Spleen (tissue), 11 donors: Measurements from ENCODE around the gene POU2F3. TPM values are rescaled to one million over a fixed set of nuclear protein-coding genes. Genes with fewer than 3 reads are reported as not detected.

Experiments
- DNase-seq: peaks from one replicate; pipeline ENCODE4 v3.0.0-alpha.2; 2020
- H3K27ac ChIP-seq, 8 donors: fragments of 200-600 bp; sonication (generic) in 7 of 8; 1 replicate in 4 of 8; 2 replicates in 4 of 8; pipeline versions ENCODE4 v1.5.0 to v1.8.0; 2016 to 2021; ENCODE audit warnings: inconsistent platforms in 4 of 8, mild to moderate bottlenecking in 4 of 8, moderate library complexity in 1 of 8
- H3K27me3 ChIP-seq, 7 donors: fragments of 200-600 bp; sonication (generic) in 6 of 7; replicated peaks in 1 of 7; 1 replicate in 4 of 7; 2 replicates in 3 of 7; pipeline versions ENCODE4 v1.5.0 to v1.8.0; 2016 to 2021; ENCODE audit warnings: inconsistent platforms in 3 of 7, mild to moderate bottlenecking in 1 of 7
- H3K36me3 ChIP-seq, 6 donors: fragments of 200-600 bp; sonication (generic) in 5 of 6; 1 replicate in 4 of 6; 2 replicates in 2 of 6; pipeline versions ENCODE4 v1.5.0 to v1.8.0; 2016 to 2021; ENCODE audit warnings: inconsistent platforms in 2 of 6
- H3K4me1 ChIP-seq, 6 donors: fragments of 200-600 bp; sonication (generic) in 5 of 6; 1 replicate in 3 of 6; 2 replicates in 3 of 6; pipeline versions ENCODE4 v1.5.0 to v1.8.0; 2016 to 2021; ENCODE audit warnings: inconsistent platforms in 3 of 6
- H3K4me3 ChIP-seq, 8 donors: fragments of 200-600 bp; sonication (generic) in 7 of 8; 1 replicate in 4 of 8; 2 replicates in 4 of 8; pipeline versions ENCODE4 v1.5.0 to v1.8.0; 2016 to 2021; ENCODE audit warnings: inconsistent platforms in 4 of 8, mild to moderate bottlenecking in 4 of 8, moderate library complexity in 2 of 8
- H3K9me3 ChIP-seq, 8 donors: fragments of 200-600 bp; sonication (generic) in 7 of 8; 1 replicate in 4 of 8; 2 replicates in 4 of 8; pipeline versions ENCODE4 v1.5.0 to v1.8.0; 2016 to 2021; ENCODE audit warnings: inconsistent platforms in 4 of 8
- CTCF ChIP-seq, 11 experiments: fragments of 200-600 bp in 7 of 11; fragments of 450-650 bp in 4 of 11; sonication (generic) in 4 of 11; IDR thresholded peaks in 8 of 11; conservative IDR thresholded peaks in 3 of 11; 1 replicate in 7 of 11; 2 replicates in 4 of 11; pipeline versions ENCODE4 v1.4.0 to v1.8.0; 2016 to 2021; ENCODE audit warnings: antibody characterized with exemption in 11 of 11, inconsistent platforms in 4 of 11, mild to moderate bottlenecking in 1 of 11
- POLR2A ChIP-seq, 3 donors: fragments of 450-650 bp; IDR thresholded peaks; one replicate each; pipeline ENCODE4 v1.5.1; 2017; ENCODE audit warnings: antibody characterized with exemption in 3 of 3, mild to moderate bottlenecking in 1 of 3
- POLR2AphosphoS5 ChIP-seq, 3 donors: sonication (generic); formaldehyde crosslinking; IDR thresholded peaks; one replicate each; pipeline ENCODE4 v1.5.1; 2017; ENCODE audit warnings: antibody characterized with exemption in 3 of 3
- WGBS, 5 donors: extraction: QIAGEN DNeasy Blood & Tissue Kit in 3 of 5; methylation state at CpG; one replicate each; pipeline versions ENCODE4 v1.1.5 to v1.1.7; 2013 to 2018; 5-methylcytosine and 5-hydroxymethylcytosine counted together
- intact Hi-C: fragments of 100-400 bp; cut with DNase I; formaldehyde crosslinking; loops from one replicate; pipeline ENCODE4 v1.15.0; 2023; ENCODE audit warnings: low total_unique reads
- polyA plus RNA-seq, 3 donors: library from polyadenylated mRNA; stranded (reverse); fragments of 200-250 nt; gene quantifications; one replicate each; pipeline ENCODE4 v1.2.1, GENCODE V29; 2013
- total RNA-seq, 7 donors: library from RNA; depleted of rRNA in 3 of 7; stranded (reverse); fragments of >200 nt in 3 of 7; fragmentation: NEBNext Ultra II Directional in 4 of 7; extraction: Animal tissue kit (Norgen Biotek cat#: 25700) in 4 of 7; gene quantifications; one replicate each; pipeline versions ENCODE4 v1.1.0 to v1.2.1, GENCODE V29; 2016 to 2021
- donor health status: healthy with polysubstance abuse.
- donor health status: DM: no; HTN: no; CAD: no; lungs with moderate emphysema.
- donor health status: DM: no; HTN: no; CAD: no.
- donor health status: Bipolar disorder and iron deficiency.
- donor health status: healthy.
- donor health status: DM: no; HTN: no; CAD: no.
- donor health status: DM: yes; HTN: yes; CAD: no.

The POU2F3 gene
- total and polyA plus RNA-seq, 10 donors: 0.04 to 0.27 (median 0.19) TPM; not detected in 4

- TF ChIP-seq POLR2A (IDR thresholded peaks at IDR 0.05): peak in 1 of 3 donors; percentile 39
- peak; percentile 7 to 77 (median 70) for TF ChIP-seq POLR2AphosphoS5 (IDR thresholded peaks at IDR 0.05)
- peak in 8 of 11 experiments; percentile 7 to 41 (median 28) for TF ChIP-seq CTCF (IDR thresholded peaks at IDR 0.05 in 8 of 11, conservative IDR thresholded peaks at IDR 0.05 in 3 of 11)
- intact Hi-C loops: no loop called here
- WGBS, 5 donors: 0 to 1% (median 1%) methylated on average over 54 to 108 of the region's 108 CpGs
- peaks cover 0 to 38% (median 0%) of the 10 kb centered on the region in 7 donors for H3K27me3 ChIP-seq
- H3K9me3 ChIP-seq: no peaks in the 10 kb centered on the region
- peaks cover 10 to 88% (median 55%) of the 10 kb centered on the region in 6 donors for H3K4me1 ChIP-seq
- H3K27ac ChIP-seq: peak within 1 kb of the TSS; percentile 57 to 89 (median 81)
- peak; percentile 87 for DNase-seq
- H3K4me3 ChIP-seq: peak within 1 kb of the TSS; percentile 45 to 88 (median 64)
- H3K36me3 ChIP-seq: peaks cover 0 to 10% (median 0%) of the 10 kb centered on the region in 6 donors
Observed at GRCh38 chr11:120210626-120211521, 29.1 kb upstream of the POU2F3 start, which contains the start of gene OAF. Gene OAF (plus strand): TSS chr11:120211032. CDS start chr11:120211280, 248 bp downstream.

GRCh38 chr11:120211522-120212258 lies 28.2 kb upstream of the POU2F3 start:
- intact Hi-C loops: no loop called here
- TF ChIP-seq POLR2AphosphoS5 (IDR thresholded peaks at IDR 0.05) (no peak), POLR2A (IDR thresholded peaks at IDR 0.05) (no peak), CTCF (IDR thresholded peaks at IDR 0.05 in 8 of 11, conservative IDR thresholded peaks at IDR 0.05 in 3 of 11) (no peak)

GRCh38 chr11:120212259-120212878 lies 27.6 kb upstream of the POU2F3 start:
- Histone ChIP-seq H3K27ac (peak overlapping the region in 6 of 8 donors; percentile 77 to 89 (median 84)), H3K27me3 (peaks cover 0 to 38% (median 0%) of the 10 kb centered on the region in 7 donors), H3K4me1 (peaks cover 10 to 96% (median 61%) of the 10 kb centered on the region in 6 donors), H3K9me3 (no peaks in the 10 kb centered on the region), H3K36me3 (peaks cover 0 to 15% (median 0%) of the 10 kb centered on the region in 6 donors), H3K4me3 (peak overlapping the region in 7 of 8 donors; percentile 13 to 88 (median 69))
- DNase-seq: no peak
- TF ChIP-seq POLR2A (IDR thresholded peaks at IDR 0.05) (no peak), POLR2AphosphoS5 (IDR thresholded peaks at IDR 0.05) (no peak), CTCF (IDR thresholded peaks at IDR 0.05 in 8 of 11, conservative IDR thresholded peaks at IDR 0.05 in 3 of 11) (no peak)
- WGBS, 5 donors: 49 to 62% (median 51%) methylated on average over 12 to 13 of the region's 13 CpGs
- intact Hi-C loops: no loop called here

More at GRCh38 chr11:120211522-120212258, 28.2 kb upstream of the POU2F3 start:
- Histone ChIP-seq H3K4me3 (peak overlapping the region; percentile 45 to 88 (median 64)), H3K27ac (peak overlapping the region; percentile 41 to 89 (median 81)), H3K36me3 (peaks cover 0 to 13% (median 0%) of the 10 kb centered on the region in 6 donors), H3K9me3 (no peaks in the 10 kb centered on the region), H3K4me1 (peaks cover 10 to 96% (median 59%) of the 10 kb centered on the region in 6 donors), H3K27me3 (peaks cover 0 to 38% (median 0%) of the 10 kb centered on the region in 7 donors)
- 9 to 19% (median 12%) methylated on average over 17 to 18 of the region's 18 CpGs for WGBS, 5 donors
- no peak for DNase-seq
